KMS-11 (cell line): ENCODE data around the gene BTN3A1.
"Not testable (repeated sequence)": the region's sequence is repeated elsewhere in the genome, so short reads cannot be mapped to it uniquely, and the experiment has no call there.

ENCODE experiments used
- H2AFZ ChIP-seq: fragments of 200-600 bp; sonication (generic); 2 replicates; pipeline ENCODE4 v1.6.1; 2016; ENCODE audit warnings: antibody characterized with exemption, mixed run types, low read depth
- H3K27ac ChIP-seq: fragments of 200-600 bp; sonication (generic); 2 replicates; pipeline ENCODE4 v1.6.1; 2016; ENCODE audit warnings: mild to moderate bottlenecking, mixed run types
- H3K27me3 ChIP-seq: fragments of 200-600 bp; sonication (generic); 2 replicates; pipeline ENCODE4 v1.6.1; 2017; ENCODE audit warnings: mild to moderate bottlenecking, low read depth, mixed run types, moderate library complexity; ENCODE audit not compliant: insufficient read depth
- H3K36me3 ChIP-seq: fragments of 200-600 bp; sonication (generic); 2 replicates; pipeline ENCODE4 v1.6.1; 2017; ENCODE audit warnings: mild to moderate bottlenecking, mixed run types; ENCODE audit not compliant: insufficient read depth
- H3K4me1 ChIP-seq: fragments of 200-600 bp; sonication (generic); 2 replicates; pipeline ENCODE4 v1.6.1; 2016; ENCODE audit warnings: mild to moderate bottlenecking, low read depth, mixed run types; ENCODE audit not compliant: poor library complexity, severe bottlenecking
- H3K4me2 ChIP-seq: fragments of 200-600 bp; sonication (generic); 2 replicates; pipeline ENCODE4 v1.7.0; 2016; ENCODE audit warnings: mild to moderate bottlenecking, mixed run types
- H3K4me3 ChIP-seq: fragments of 200-600 bp; sonication (generic); IDR thresholded peaks from 2 replicates; pipeline ENCODE4 v1.6.1; 2017; ENCODE audit warnings: low read depth, low read length, mixed read lengths; ENCODE audit not compliant: insufficient read depth
- H3K79me2 ChIP-seq: fragments of 200-600 bp; sonication (generic); 2 replicates; pipeline ENCODE4 v1.6.1; 2016; ENCODE audit warnings: low read depth, mixed run types; ENCODE audit not compliant: insufficient read depth
- H3K9ac ChIP-seq: fragments of 200-600 bp; sonication (generic); 2 replicates; pipeline ENCODE4 v1.6.1; 2016; ENCODE audit warnings: mild to moderate bottlenecking, mixed run types
- H4K20me1 ChIP-seq: fragments of 200-600 bp; sonication (generic); 2 replicates; pipeline ENCODE4 v1.6.1; 2016; ENCODE audit warnings: mild to moderate bottlenecking, mixed run types; ENCODE audit not compliant: insufficient read depth
- CTCF ChIP-seq: fragments of 200-600 bp; sonication (generic); conservative IDR thresholded peaks from 2 replicates; pipeline ENCODE4 v1.6.1; 2017; ENCODE audit warnings: low read depth, mild to moderate bottlenecking, antibody characterized with exemption, low read length, moderate library complexity, mixed read lengths

The BTN3A1 gene

GRCh38 chr6:26432627-26433201 lies 30.6 kb downstream of the BTN3A1 start:
- Histone ChIP-seq H3K4me3 (no peak overlapping the region), H2AFZ (no peak overlapping the region), H3K4me1 (no peaks in the 10 kb centered on the region), H4K20me1 (no peaks in the 10 kb centered on the region), H3K36me3 (no peaks in the 10 kb centered on the region), H3K9ac (no peak overlapping the region), H3K4me2 (no peak overlapping the region), H3K79me2 (no peaks in the 10 kb centered on the region), H3K27me3 (no peaks in the 10 kb centered on the region), H3K27ac (no peak overlapping the region)
- no peak for TF ChIP-seq CTCF

GRCh38 chr6:26433680-26434079 lies 31.6 kb downstream of the BTN3A1 start:
- H3K4me3 ChIP-seq: not testable (repeated sequence)

GRCh38 chr6:26436018-26436417 lies 33.9 kb downstream of the BTN3A1 start:
- peaks cover 8% of the 10 kb centered on the region for H3K4me1 ChIP-seq
- H3K79me2 ChIP-seq: no peaks in the 10 kb centered on the region
- H3K4me3 ChIP-seq: no peak overlapping the region
- no peak overlapping the region for H3K9ac ChIP-seq
- H3K27ac ChIP-seq: no peak overlapping the region
- H4K20me1 ChIP-seq: no peaks in the 10 kb centered on the region
- no peak overlapping the region for H2AFZ ChIP-seq
- no peaks in the 10 kb centered on the region for H3K27me3 ChIP-seq
- H3K4me2 ChIP-seq: no peak overlapping the region
- H3K36me3 ChIP-seq: no peaks in the 10 kb centered on the region
- TF ChIP-seq CTCF: no peak

More at GRCh38 chr6:26433680-26434079, 31.6 kb downstream of the BTN3A1 start:
- H3K4me2 ChIP-seq, H3K79me2 ChIP-seq, H3K27ac ChIP-seq, H3K9ac ChIP-seq, H3K4me1 ChIP-seq, H4K20me1 ChIP-seq, H2AFZ ChIP-seq, H3K27me3 ChIP-seq, H3K36me3 ChIP-seq: not testable (repeated sequence)

GRCh38 chr6:26437550-26437949 lies 35.5 kb downstream of the BTN3A1 start:
- Histone ChIP-seq H3K27me3 (no peaks in the 10 kb centered on the region), H4K20me1 (no peaks in the 10 kb centered on the region), H2AFZ (no peak overlapping the region), H3K27ac (no peak overlapping the region), H3K79me2 (no peaks in the 10 kb centered on the region), H3K4me1 (peaks cover 8% of the 10 kb centered on the region), H3K4me2 (no peak overlapping the region), H3K36me3 (no peaks in the 10 kb centered on the region), H3K4me3 (no peak overlapping the region), H3K9ac (no peak overlapping the region)
- no peak for TF ChIP-seq CTCF

GRCh38 chr6:26438000-26438399 lies 35.9 kb downstream of the BTN3A1 start:
- Histone ChIP-seq H3K9ac (no peak overlapping the region), H3K36me3 (no peaks in the 10 kb centered on the region), H3K4me2 (no peak overlapping the region), H4K20me1 (no peaks in the 10 kb centered on the region), H3K4me1 (peaks cover 8% of the 10 kb centered on the region), H3K79me2 (no peaks in the 10 kb centered on the region), H2AFZ (no peak overlapping the region), H3K27ac (no peak overlapping the region), H3K4me3 (no peak overlapping the region), H3K27me3 (no peaks in the 10 kb centered on the region)
- TF ChIP-seq CTCF: no peak
